Pons (tissue), 1 donor: ENCODE measurements around the gene PNPLA5.

Experiments used
- DNase-seq: peaks from one replicate; pipeline ENCODE4 v3.0.0-alpha.2; 2016; ENCODE audit warnings: low spot score

Gene PNPLA5

GRCh38 chr22:43838571-43839307 is 53.1 kb downstream of the PNPLA5 start:
- no peak for DNase-seq

DNA sequence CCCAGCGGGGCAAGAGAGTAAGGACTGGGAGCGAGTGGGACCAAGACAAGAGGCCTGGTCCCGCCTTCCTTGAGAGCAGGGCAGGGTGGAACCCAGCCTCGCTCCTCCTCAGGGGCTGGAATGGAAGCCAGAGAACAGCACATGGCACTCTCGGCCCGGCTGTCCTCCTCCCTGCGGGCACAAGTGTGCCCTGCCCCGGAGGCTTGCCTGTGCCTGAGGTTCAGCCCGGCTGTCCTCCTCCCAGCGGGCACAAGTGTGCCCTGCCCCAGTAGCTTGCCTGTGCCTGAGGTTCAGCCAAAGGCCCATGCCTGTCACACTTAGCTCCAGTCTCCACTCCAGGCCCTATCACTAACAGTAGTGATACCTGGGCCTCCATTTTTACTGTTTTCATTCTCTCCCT is 53.7 kb downstream of the PNPLA5 start:
- no peak for DNase-seq

DNA sequence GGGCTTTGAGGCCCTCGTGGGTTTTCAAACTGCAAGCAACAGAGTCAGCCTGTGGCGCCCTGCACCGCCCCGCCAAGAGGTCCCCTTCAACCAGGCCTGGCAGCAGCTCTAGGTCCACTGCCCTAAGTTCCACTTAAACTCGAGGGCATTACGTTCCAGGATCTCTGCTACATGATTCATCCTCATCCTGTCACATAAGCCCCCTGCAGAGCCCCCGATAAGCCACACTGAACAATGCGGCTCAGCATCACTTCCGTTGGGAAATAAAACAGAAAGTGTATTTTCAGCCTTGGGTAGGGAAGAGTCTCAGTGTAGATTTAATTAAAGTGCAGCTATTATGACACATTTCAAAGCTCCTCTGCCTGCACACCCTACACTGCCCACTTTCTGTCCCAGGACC is 54.1 kb downstream of the PNPLA5 start:
- DNase-seq = no peak

- DNase-seq = no peak
Observed at GRCh38 chr22:43835736-43836135, 56.1 kb downstream of the PNPLA5 start.

GRCh38 chr22:43835166-43835565 is 56.6 kb downstream of the PNPLA5 start:
- no peak for DNase-seq

DNA sequence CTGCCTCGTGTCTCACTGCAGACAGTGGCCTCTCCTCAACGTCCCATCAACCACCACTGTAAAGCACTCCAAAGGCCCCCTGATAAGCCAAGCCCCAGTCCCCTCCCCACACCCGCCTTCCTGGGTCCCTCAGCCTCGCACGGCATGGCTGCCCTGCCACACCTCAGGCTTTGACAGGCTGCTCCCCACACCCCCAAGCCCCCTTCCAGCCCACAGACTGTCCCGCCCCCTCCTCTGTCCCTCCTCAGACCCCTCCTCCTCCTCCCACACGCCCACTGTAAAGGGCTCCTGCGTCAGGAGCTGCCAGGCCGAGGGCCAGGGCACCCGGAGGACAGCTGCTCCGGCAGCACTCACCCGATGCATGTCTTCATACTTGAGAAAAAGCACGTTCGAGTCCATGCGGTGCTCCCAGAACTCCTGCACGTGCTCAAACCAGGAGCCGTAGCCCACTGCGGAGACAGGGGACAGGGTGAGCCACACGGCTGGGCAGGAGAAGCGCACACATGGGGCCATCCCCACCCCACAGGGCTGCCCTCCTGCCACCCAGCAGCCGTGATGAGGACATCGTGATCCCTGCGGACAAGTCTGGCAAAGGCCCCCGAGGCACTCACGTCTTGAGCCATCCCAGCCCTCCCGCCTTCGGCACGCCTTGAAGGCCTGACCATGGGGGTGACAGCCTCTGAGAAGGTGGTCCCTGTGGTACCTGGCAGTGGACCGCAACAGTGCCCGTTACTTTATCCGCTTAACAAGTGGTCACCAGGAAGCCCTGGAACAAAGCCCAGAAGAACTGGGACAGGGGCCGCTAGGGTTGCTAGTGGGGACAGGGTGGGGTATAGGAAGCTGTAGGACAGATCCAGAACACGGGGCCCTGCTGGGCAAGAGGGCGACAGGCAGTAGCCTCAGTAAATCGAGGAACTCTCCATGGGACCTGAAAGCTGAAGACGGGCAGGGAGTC is 58.2 kb downstream of the PNPLA5 start:
- DNase-seq = no peak

GRCh38 chr22:43832393-43833265 is 59.2 kb downstream of the PNPLA5 start:
- DNase-seq = no peak

GRCh38 chr22:43831561-43832392 is 60.0 kb downstream of the PNPLA5 start:
- no peak for DNase-seq

DNA sequence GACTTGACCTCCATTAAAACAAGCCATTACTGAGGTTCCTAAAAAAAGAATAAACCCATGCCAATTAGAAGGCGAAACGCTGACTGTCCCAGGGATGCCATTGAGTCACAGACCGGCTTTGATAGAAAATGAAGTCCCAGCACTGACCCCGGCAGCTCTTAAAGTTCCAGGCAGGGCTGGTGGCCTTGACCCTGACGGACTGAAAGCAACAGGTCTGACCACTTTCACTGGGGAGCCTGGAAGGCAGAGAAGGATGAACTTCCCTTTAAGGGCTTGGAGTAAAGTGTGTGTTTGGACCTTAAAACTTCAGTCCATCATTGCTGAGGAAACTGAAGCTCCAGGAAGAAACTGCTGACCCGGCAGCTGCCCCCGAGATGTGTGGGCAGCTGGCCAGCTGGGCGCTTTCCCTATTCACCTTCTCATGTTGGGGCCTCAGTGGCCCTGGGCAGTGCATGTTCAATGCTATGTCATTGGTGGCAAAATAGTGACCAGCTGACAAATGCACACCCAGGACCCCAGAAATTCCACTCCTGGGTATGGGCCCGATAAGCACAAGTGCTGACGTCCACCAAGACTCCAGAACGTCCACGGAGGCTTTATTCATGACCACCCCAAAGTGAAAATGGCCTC is 60.8 kb downstream of the PNPLA5 start:
- no peak for DNase-seq

- DNase-seq = no peak
Observed at GRCh38 chr22:43829904-43830851, 61.6 kb downstream of the PNPLA5 start.
